ENCODE measurements around the gene KLHL10. TPM values are rescaled to one million over a fixed set of nuclear protein-coding genes. Genes with fewer than 3 reads are reported as not detected.

The KLHL10 gene
- total and polyA plus RNA-seq, 2 of the 13 experiments (the other 11 are each of a cell fraction or from before 2014, with no cell fraction given) = 0.04 to 0.08 TPM

DNA sequence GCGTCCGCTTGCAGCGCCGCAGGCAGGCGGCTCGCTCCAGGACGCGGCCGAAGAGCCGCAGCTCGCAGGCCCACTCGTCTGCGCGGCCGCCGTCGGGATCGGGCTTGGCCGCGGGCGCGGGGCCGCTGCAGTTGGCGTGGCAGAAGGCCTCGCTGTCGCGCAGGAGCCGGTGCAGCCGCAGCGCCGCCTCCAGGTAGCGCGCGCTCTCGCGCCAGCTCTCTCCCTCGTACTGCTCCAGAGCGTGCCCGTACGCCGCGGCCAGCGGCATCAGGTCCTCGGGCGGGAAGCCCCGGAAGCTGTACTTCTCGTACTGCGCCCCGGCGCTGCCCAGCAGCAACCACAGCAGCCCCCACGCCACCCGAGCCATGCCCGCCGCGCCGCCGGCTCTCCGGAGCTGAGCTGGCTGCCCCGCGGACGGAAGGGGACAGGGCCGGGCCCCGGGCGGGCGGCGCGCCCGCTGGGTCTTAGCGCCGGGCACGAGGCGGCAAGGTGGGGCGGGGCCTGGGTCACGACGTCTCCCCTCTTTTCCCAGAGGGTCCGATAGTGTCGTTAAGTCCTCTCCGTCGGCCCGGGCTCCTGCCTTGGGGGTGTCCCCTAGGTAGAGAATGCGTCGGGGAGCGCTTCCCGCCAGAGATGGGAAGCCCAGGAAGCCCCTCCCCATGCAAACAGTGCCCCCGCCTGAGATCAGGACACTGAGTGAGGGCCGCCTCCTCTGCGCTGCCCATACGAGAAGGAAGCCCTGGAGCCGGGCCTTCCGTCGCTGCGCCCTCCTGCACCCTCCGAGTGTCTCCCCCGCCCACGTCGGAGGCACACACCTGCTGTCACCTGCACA is 25.9 kb upstream of the KLHL10 start, which contains the start of gene P3H4 (continued):
- TF ChIP-seq ZSCAN31 (CRISPR knock-in tag; IDR thresholded peaks at IDR 0.05; ENCODE audit: low read depth) = peak; percentile 86
- TF ChIP-seq ZNF205 (CRISPR knock-in tag; IDR thresholded peaks at IDR 0.05) = peak; percentile 27; the same call in 1 of the 2 replicates
- TF ChIP-seq POLR2G (IDR thresholded peaks at IDR 0.05; ENCODE audit: low read depth, low read length) = peak; percentile 86
- peak; percentile 54; the same call in 1 of the 2 replicates for TF ChIP-seq IRF2 (CRISPR knock-in tag; IDR thresholded peaks at IDR 0.05)
- TF ChIP-seq, protein P1, sequence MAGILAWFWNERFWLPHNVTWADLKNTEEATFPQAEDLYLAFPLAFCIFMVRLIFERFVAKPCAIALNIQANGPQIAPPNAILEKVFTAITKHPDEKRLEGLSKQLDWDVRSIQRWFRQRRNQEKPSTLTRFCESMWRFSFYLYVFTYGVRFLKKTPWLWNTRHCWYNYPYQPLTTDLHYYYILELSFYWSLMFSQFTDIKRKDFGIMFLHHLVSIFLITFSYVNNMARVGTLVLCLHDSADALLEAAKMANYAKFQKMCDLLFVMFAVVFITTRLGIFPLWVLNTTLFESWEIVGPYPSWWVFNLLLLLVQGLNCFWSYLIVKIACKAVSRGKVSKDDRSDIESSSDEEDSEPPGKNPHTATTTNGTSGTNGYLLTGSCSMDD (CRISPR knock-in tag; IDR thresholded peaks at IDR 0.05) = peak; percentile 85; the same call in 1 of the 2 replicates
- TF ChIP-seq ZFP37 (CRISPR knock-in tag; IDR thresholded peaks at IDR 0.05; ENCODE audit: borderline replicate concordance) = peak; percentile 53; the same call in 1 of the 2 replicates
- no peak; the same call in 1 of the 2 replicates for TF ChIP-seq ZFP36L1 (CRISPR knock-in tag; IDR thresholded peaks at IDR 0.05)
- TF ChIP-seq, protein P2, sequence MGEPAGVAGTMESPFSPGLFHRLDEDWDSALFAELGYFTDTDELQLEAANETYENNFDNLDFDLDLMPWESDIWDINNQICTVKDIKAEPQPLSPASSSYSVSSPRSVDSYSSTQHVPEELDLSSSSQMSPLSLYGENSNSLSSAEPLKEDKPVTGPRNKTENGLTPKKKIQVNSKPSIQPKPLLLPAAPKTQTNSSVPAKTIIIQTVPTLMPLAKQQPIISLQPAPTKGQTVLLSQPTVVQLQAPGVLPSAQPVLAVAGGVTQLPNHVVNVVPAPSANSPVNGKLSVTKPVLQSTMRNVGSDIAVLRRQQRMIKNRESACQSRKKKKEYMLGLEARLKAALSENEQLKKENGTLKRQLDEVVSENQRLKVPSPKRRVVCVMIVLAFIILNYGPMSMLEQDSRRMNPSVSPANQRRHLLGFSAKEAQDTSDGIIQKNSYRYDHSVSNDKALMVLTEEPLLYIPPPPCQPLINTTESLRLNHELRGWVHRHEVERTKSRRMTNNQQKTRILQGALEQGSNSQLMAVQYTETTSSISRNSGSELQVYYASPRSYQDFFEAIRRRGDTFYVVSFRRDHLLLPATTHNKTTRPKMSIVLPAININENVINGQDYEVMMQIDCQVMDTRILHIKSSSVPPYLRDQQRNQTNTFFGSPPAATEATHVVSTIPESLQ (CRISPR knock-in tag; conservative IDR thresholded peaks at IDR 0.05) = 0 out of 2 replicates have a peak, but pooled peaks have one; percentile 6
- TF ChIP-seq, protein P3, sequence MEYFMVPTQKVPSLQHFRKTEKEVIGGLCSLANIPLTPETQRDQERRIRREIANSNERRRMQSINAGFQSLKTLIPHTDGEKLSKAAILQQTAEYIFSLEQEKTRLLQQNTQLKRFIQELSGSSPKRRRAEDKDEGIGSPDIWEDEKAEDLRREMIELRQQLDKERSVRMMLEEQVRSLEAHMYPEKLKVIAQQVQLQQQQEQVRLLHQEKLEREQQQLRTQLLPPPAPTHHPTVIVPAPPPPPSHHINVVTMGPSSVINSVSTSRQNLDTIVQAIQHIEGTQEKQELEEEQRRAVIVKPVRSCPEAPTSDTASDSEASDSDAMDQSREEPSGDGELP (IDR thresholded peaks at IDR 0.05; ENCODE audit: borderline replicate concordance, low read depth) = no peak
- TF ChIP-seq, protein P4, sequence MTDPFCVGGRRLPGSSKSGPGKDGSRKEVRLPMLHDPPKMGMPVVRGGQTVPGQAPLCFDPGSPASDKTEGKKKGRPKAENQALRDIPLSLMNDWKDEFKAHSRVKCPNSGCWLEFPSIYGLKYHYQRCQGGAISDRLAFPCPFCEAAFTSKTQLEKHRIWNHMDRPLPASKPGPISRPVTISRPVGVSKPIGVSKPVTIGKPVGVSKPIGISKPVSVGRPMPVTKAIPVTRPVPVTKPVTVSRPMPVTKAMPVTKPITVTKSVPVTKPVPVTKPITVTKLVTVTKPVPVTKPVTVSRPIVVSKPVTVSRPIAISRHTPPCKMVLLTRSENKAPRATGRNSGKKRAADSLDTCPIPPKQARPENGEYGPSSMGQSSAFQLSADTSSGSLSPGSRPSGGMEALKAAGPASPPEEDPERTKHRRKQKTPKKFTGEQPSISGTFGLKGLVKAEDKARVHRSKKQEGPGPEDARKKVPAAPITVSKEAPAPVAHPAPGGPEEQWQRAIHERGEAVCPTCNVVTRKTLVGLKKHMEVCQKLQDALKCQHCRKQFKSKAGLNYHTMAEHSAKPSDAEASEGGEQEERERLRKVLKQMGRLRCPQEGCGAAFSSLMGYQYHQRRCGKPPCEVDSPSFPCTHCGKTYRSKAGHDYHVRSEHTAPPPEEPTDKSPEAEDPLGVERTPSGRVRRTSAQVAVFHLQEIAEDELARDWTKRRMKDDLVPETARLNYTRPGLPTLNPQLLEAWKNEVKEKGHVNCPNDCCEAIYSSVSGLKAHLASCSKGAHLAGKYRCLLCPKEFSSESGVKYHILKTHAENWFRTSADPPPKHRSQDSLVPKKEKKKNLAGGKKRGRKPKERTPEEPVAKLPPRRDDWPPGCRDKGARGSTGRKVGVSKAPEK (CRISPR knock-in tag; IDR thresholded peaks at IDR 0.05; ENCODE audit: borderline replicate concordance) = no peak
- no peak; the same call in 1 of the 2 replicates for TF ChIP-seq GABPA (IDR thresholded peaks at IDR 0.05; ENCODE audit: low read depth, low read length)
- TF ChIP-seq GABPA (CRISPR knock-in tag; IDR thresholded peaks at IDR 0.05; ENCODE audit: low read depth) = no peak
- TF ChIP-seq MAFG (CRISPR knock-in tag; IDR thresholded peaks at IDR 0.05) = no peak; the same call in 1 of the 2 replicates
- TF ChIP-seq CCDC6 (CRISPR knock-in tag; IDR thresholded peaks at IDR 0.05) = peak; percentile 76; the same call in 1 of the 2 replicates
- TF ChIP-seq KDM5B (CRISPR knock-in tag; IDR thresholded peaks at IDR 0.05; ENCODE audit: borderline replicate concordance) = no peak; the same call in 1 of the 2 replicates
- no peak for TF ChIP-seq CBX5 (CRISPR knock-in tag; IDR thresholded peaks at IDR 0.05; ENCODE audit: borderline replicate concordance)
- no peak for TF ChIP-seq TCF7L2 (IDR thresholded peaks at IDR 0.05; ENCODE audit: low read depth, low read length)
- TF ChIP-seq, protein P5, sequence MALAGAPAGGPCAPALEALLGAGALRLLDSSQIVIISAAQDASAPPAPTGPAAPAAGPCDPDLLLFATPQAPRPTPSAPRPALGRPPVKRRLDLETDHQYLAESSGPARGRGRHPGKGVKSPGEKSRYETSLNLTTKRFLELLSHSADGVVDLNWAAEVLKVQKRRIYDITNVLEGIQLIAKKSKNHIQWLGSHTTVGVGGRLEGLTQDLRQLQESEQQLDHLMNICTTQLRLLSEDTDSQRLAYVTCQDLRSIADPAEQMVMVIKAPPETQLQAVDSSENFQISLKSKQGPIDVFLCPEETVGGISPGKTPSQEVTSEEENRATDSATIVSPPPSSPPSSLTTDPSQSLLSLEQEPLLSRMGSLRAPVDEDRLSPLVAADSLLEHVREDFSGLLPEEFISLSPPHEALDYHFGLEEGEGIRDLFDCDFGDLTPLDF (CRISPR knock-in tag; IDR thresholded peaks at IDR 0.05) = peak; percentile 85
- no peak for TF ChIP-seq EZH2 (conservative IDR thresholded peaks at IDR 0.05; ENCODE audit: low read depth, low read length)
- TF ChIP-seq ZFAT (CRISPR knock-in tag; conservative IDR thresholded peaks at IDR 0.05) = 0 out of 2 replicates have a peak, but pooled peaks have one; percentile 66
- TF ChIP-seq SRSF9 (IDR thresholded peaks at IDR 0.05; ENCODE audit: borderline replicate concordance, insufficient read depth, low read depth, low read length, poor library complexity, severe bottlenecking) = no peak
